GM12873 (cell line): Measurements from ENCODE around the gene HENMT1.

ENCODE experiments used
- TF ChIP-seq, protein P1 (sequence below): IDR thresholded peaks from 2 replicates; pipeline ENCODE4 v1.5.1; 2012; ENCODE audit warnings: low read depth, mild to moderate bottlenecking, moderate library complexity, low read length, control low read depth; ENCODE audit not compliant: insufficient read depth; ENCODE audit errors: missing control alignments

Gene HENMT1

DNA sequence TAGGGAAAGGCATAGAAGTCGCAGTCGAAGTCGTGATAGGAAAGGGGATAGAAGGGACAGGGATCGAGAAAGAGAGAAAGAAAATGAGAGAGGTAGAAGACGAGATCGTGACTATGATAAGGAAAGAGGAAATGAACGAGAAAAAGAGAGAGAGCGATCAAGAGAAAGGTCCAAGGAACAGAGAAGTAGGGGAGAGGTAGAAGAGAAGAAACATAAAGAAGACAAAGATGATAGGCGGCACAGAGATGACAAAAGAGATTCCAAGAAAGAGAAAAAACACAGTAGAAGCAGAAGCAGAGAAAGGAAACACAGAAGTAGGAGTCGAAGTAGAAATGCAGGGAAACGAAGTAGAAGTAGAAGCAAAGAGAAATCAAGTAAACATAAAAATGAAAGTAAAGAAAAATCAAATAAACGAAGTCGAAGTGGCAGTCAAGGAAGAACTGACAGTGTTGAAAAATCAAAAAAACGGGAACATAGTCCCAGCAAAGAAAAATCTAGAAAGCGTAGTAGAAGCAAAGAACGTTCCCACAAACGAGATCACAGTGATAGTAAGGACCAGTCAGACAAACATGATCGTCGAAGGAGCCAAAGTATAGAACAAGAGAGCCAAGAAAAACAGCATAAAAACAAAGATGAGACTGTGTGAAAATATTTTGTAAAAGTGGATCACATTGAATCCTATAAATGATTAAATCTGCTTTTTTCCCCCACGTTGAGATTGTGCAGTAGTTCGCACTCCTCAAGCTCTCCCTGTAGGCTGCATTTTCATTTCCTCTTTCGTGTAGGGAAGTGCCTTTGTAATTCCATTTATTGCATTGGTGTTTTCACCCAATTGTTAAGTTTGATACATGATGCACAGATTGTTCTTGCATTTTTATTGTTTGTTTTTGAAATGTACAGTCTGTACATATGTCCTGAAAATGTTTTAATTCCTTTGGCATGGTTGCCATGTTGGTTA, 38.8 kb upstream of the HENMT1 start:
- TF ChIP-seq, protein P1, sequence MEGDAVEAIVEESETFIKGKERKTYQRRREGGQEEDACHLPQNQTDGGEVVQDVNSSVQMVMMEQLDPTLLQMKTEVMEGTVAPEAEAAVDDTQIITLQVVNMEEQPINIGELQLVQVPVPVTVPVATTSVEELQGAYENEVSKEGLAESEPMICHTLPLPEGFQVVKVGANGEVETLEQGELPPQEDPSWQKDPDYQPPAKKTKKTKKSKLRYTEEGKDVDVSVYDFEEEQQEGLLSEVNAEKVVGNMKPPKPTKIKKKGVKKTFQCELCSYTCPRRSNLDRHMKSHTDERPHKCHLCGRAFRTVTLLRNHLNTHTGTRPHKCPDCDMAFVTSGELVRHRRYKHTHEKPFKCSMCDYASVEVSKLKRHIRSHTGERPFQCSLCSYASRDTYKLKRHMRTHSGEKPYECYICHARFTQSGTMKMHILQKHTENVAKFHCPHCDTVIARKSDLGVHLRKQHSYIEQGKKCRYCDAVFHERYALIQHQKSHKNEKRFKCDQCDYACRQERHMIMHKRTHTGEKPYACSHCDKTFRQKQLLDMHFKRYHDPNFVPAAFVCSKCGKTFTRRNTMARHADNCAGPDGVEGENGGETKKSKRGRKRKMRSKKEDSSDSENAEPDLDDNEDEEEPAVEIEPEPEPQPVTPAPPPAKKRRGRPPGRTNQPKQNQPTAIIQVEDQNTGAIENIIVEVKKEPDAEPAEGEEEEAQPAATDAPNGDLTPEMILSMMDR, result no peak

DNA sequence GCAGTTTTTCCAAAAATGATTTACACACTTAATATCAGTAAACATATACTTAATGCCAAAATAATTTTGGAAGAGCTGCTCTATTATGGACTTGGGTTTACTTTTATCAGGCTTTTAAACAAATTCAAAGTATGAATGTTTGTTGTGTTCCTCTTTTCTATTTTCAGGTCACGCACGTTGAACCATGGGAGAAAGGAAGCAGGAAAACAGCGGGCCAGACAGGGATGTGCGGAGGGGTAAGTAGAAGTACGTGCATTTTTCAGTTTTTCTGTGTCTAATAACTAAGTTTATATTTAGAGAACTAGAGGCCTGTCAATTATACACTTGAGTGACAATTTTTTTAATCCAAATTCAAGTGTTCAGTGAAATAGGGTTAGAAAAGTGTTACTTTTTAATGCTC, 34.6 kb upstream of the HENMT1 start:
- TF ChIP-seq, protein P1, result no peak

DNA sequence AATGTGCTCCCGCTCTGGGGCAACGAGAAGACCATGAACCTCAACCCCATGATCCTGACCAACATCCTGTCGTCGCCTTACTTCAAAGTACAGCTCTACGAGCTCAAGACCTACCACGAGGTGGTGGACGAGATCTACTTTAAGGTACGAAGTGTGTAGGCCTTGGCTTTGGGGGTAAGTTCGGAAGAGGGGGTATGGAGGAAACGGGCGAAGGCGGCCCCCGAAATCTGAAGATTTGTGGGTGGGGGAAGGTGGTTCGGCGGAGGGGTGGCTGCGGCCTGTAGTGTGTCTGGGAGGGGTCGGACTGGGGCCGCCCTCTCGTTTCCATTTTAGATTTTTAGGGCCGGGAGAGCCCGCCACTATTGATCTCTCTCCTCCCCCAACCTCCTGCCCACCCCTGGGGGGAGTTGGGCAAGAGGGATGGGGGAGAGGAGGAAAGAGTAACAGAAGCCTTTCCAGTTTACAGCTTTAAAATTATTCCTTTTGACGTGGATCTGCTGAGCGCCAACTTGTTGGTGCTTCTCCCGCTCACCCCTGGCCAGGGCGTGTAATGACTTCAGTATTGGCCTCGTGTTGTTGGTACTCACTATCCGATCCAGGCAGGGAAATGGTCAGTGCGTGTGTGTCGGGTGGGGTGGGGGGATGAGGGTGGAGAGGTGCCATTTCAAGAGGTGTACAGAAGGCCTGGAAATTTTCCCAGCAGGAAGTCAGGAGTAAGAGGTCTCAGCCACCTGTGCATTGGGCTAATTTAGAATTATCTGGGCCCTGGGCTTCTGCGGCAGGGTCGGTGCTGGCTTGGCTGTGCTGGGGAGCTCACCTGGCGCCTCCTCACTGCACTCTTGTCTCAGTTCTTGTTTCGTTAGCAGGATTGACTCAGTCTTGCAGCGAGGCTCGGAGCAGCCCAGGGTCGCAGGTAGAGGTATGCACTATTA, 32.1 kb upstream of the HENMT1 start:
- TF ChIP-seq, protein P1, result peak; percentile 37

DNA sequence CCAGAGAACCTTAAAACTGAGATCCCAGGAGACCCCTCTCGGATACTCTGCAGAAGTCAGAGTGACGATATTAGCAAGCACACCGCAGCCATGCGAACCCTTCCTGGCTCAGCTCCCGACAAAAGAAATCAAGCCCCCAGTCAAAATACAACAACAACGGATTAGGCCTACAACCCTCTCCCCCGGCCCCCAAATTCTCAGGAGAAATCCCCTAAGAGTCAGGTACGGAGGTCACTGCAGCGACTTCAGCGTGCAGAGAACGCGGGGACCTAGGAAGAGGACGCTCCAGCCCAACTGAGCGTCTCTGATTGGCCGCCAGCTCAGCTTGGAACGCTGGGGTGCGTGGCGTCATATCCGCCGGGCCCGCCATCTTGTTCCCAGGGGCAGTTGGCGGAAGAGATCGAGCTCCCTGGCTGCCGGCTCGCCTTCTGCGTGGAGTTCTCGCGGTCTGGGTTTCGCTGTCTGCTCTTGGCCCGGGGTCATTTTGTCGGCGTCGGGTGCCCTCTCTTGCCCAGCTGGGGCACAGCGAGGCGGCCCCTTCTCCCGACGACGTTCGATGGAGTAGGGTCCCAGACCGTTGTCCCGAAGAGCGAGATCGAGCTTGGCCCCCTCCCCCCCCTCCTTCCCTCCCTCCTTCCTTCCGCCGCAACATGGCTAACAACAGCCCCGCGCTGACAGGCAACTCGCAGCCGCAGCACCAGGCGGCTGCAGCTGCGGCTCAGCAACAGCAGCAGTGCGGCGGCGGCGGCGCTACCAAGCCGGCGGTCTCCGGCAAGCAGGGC, 31.2 kb upstream of the HENMT1 start, which contains the start of gene PRPF38B:
TSS of gene PRPF38B (plus strand) at position 369 of the 782 bp plus-strand sequence. CDS start at position 651, 282 bp downstream.
- TF ChIP-seq, protein P1, result no peak

DNA sequence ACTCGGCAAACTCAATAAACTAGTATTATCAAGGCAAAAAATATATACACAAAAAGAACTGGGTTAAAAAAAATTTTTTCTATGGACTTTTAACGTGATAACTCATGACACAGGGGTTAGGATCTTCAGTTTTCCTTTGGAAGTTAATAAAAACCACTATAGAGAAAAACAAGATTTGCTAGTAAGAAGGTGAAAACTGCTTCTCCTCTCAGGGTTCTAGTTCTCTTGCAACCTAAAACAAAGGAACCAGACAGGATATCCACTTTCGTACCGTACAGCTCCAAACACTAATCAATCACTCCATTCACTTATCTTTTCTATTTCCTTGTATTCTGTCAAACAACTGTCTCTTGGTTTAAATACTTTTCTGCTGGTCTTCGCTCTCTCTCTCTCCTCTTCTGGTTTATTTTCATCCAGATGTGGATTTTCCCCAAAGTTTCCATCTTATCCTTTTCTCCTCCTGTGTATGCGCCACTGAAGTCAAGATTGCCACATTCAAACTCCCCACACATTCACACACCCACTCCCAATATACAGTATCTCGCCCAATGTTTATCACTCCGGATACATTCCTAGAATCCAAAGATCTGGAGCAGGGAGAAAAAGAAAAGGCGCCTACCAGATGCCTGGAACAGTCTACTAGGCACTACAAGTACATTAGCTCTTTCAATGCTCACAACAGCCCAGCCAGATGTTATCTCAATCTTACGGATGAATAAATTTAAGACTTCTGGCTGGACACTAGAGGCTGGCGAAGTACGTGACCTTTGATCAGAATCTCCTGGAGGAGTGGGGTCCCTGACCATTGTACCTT, 30.4 kb upstream of the HENMT1 start:
- TF ChIP-seq, protein P1, result no peak

DNA sequence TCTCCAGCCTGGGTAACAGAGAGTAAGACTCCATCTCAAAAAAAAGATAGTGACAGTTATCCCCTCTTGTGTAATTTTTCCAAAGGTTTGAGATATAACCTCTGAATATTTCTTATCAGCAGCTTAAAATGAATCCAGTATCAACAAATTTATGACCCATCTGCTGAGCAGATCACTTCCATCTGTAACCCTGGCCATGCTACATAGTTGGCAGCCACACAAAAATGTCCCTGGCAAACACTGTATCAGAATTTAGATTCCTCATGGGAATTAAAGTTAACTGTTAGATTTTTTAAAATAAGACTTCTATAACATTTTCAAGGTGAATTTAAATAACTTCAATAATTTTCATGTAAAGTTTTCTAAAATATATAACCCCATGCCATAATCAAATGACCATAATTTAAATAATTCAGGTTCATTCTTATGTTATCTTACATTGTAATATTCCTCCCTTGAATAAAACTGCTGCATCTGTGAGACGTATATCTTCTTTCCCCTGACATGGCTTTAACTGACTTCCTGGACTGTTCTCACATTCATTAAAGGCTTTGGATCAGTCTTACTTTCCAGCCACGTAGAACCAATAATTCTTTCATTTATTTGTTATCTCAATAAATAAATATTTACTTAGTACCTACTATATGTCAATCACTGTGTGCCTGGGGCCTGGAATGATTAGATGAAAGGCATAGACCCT, 25.9 kb upstream of the HENMT1 start:
- TF ChIP-seq, protein P1, result no peak
